SW480 (cell line): Measurements from ENCODE around the gene UNC80.

ENCODE experiments used
- DNase-seq: peaks from one replicate; pipeline ENCODE4 v3.0.0-alpha.2; 2016; ENCODE audit warnings: low spot score

Gene UNC80

GRCh38 chr2:209908511-209908910, 136.9 kb downstream of the UNC80 start:
- no peak for DNase-seq

GRCh38 chr2:209911486-209911885, 139.9 kb downstream of the UNC80 start:
- no peak for DNase-seq

GRCh38 chr2:209913786-209914345, 142.2 kb downstream of the UNC80 start:
- no peak for DNase-seq

GRCh38 chr2:209917154-209917771, 145.6 kb downstream of the UNC80 start:
- DNase-seq: no peak

- no peak for DNase-seq
Observed at GRCh38 chr2:209918251-209918650, 146.6 kb downstream of the UNC80 start.

GRCh38 chr2:209922116-209922515, 150.5 kb downstream of the UNC80 start:
- DNase-seq: no peak

- no peak for DNase-seq
Observed at GRCh38 chr2:209929369-209929768, 157.7 kb downstream of the UNC80 start.

- DNase-seq: no peak
Observed at GRCh38 chr2:209933499-209934483, 162.2 kb downstream of the UNC80 start.

GRCh38 chr2:209936106-209936666, 164.6 kb downstream of the UNC80 start:
- no peak for DNase-seq

GRCh38 chr2:209937893-209938292, 166.3 kb downstream of the UNC80 start:
- DNase-seq: no peak

- DNase-seq: no peak
Observed at GRCh38 chr2:209938906-209939305, 167.3 kb downstream of the UNC80 start.

- no peak for DNase-seq
Observed at GRCh38 chr2:209940936-209941335, 169.3 kb downstream of the UNC80 start.

GRCh38 chr2:209942426-209942825, 170.8 kb downstream of the UNC80 start:
- no peak for DNase-seq

- no peak for DNase-seq
Observed at GRCh38 chr2:209942936-209943605, 171.4 kb downstream of the UNC80 start.

- DNase-seq: no peak
Observed at GRCh38 chr2:209943776-209944175, 172.1 kb downstream of the UNC80 start.

- no peak for DNase-seq
Observed at GRCh38 chr2:209946539-209946938, 174.9 kb downstream of the UNC80 start.

GRCh38 chr2:209956271-209956670, 184.6 kb downstream of the UNC80 start:
- no peak for DNase-seq

GRCh38 chr2:209958016-209958415, 186.4 kb downstream of the UNC80 start:
- no peak for DNase-seq

GRCh38 chr2:209960045-209960444, 188.4 kb downstream of the UNC80 start:
- DNase-seq: no peak

GRCh38 chr2:209960676-209961630, 189.3 kb downstream of the UNC80 start:
- DNase-seq: peak; percentile 59

GRCh38 chr2:209965723-209966122, 194.1 kb downstream of the UNC80 start:
- no peak for DNase-seq
